Brain pericyte (primary cell): ENCODE data around the gene GNB1.
"Not testable (repeated sequence)": the region's sequence is repeated elsewhere in the genome, so short reads cannot be mapped to it uniquely, and the experiment has no call there.

Experiments
- DNase-seq: peaks from one replicate; pipeline ENCODE4 v3.0.0-alpha.2; 2012; ENCODE audit warnings: low read depth, low spot score

Gene GNB1

GRCh38 chr1:1891349-1892078 lies 627 bp upstream of the GNB1 start:
- no peak for DNase-seq

- DNase-seq: no peak
Measured at GRCh38 chr1:1889847-1890505, 911 bp downstream of the GNB1 start.

- no peak for DNase-seq
Measured at GRCh38 chr1:1889090-1889750, 1.7 kb downstream of the GNB1 start.

GRCh38 chr1:1883890-1884289 lies 7.0 kb downstream of the GNB1 start:
- not testable (repeated sequence) for DNase-seq

- no peak for DNase-seq
Measured at GRCh38 chr1:1883092-1883873, 7.6 kb downstream of the GNB1 start.

GRCh38 chr1:1881727-1882126 lies 9.2 kb downstream of the GNB1 start:
- no peak for DNase-seq

GRCh38 chr1:1880617-1881312 lies 10.1 kb downstream of the GNB1 start:
- no peak for DNase-seq

GRCh38 chr1:1879942-1880341 lies 10.9 kb downstream of the GNB1 start:
- no peak for DNase-seq

- no peak for DNase-seq
Measured at GRCh38 chr1:1877865-1878436, 12.9 kb downstream of the GNB1 start.

GRCh38 chr1:1876335-1876930 lies 14.5 kb downstream of the GNB1 start:
- no peak for DNase-seq

- DNase-seq: no peak
Measured at GRCh38 chr1:1875932-1876331, 15.0 kb downstream of the GNB1 start.

- no peak for DNase-seq
Measured at GRCh38 chr1:1874901-1875300, 16.0 kb downstream of the GNB1 start.

GRCh38 chr1:1873186-1873585 lies 17.7 kb downstream of the GNB1 start:
- no peak for DNase-seq

- no peak for DNase-seq
Measured at GRCh38 chr1:1872329-1872994, 18.4 kb downstream of the GNB1 start.

- no peak for DNase-seq
Measured at GRCh38 chr1:1869469-1869868, 21.4 kb downstream of the GNB1 start.

GRCh38 chr1:1867164-1867563 lies 23.7 kb downstream of the GNB1 start:
- DNase-seq: no peak

GRCh38 chr1:1862905-1863547 lies 27.9 kb downstream of the GNB1 start:
- DNase-seq: no peak

GRCh38 chr1:1861761-1862310 lies 29.1 kb downstream of the GNB1 start:
- not testable (repeated sequence) for DNase-seq

- DNase-seq: peak; percentile 30
Measured at GRCh38 chr1:1861339-1861730, 29.6 kb downstream of the GNB1 start.
